OCI-LY3 (cell line): ENCODE measurements around the gene IL22RA2.
A peak's percentile ranks its signal among the peaks of the same experiment; 100 is the strongest.
"Not testable (repeated sequence)": the region's sequence is repeated elsewhere in the genome, so short reads cannot be mapped to it uniquely, and the experiment has no call there.

Source experiments
- H2AFZ ChIP-seq: fragments of 200-600, 300-600 bp; shearing (Covaris generic); 2 replicates; pipeline ENCODE4 v1.6.0; 2014; ENCODE audit warnings: antibody characterized with exemption, low read depth, low read length
- H3K27ac ChIP-seq: fragments of 200-600, 300-600 bp; sonication (generic); 2 replicates; pipeline ENCODE4 v1.5.1; 2014; ENCODE audit warnings: mild to moderate bottlenecking, low read length, moderate library complexity, mixed read lengths
- H3K27me3 ChIP-seq: fragments of 200-600, 300-600 bp; sonication (generic); 2 replicates; pipeline ENCODE4 v1.6.1; 2014; ENCODE audit warnings: low read depth, low read length, mixed read lengths
- H3K36me3 ChIP-seq: fragments of 200-600, 300-600 bp; sonication (generic); replicated peaks from 2 replicates; pipeline ENCODE3; 2014; ENCODE audit warnings: low read depth, low read length, mixed read lengths
- H3K4me1 ChIP-seq: fragments of 300-600, 200-600 bp; sonication (generic); 2 replicates; pipeline ENCODE4 v1.6.1; 2014; ENCODE audit warnings: low read length, mixed read lengths
- H3K4me2 ChIP-seq: fragments of 200-600, 300-600 bp; sonication (generic); 2 replicates; pipeline ENCODE4 v1.6.1; 2014; ENCODE audit warnings: low read length, mixed read lengths
- H3K4me3 ChIP-seq: fragments of 300-600, 200-600 bp; sonication (generic); 2 replicates; pipeline ENCODE4 v1.5.1; 2014; ENCODE audit warnings: antibody characterized with exemption, mild to moderate bottlenecking, low read length, moderate library complexity
- H3K79me2 ChIP-seq: fragments of 300-600, 200-600 bp; shearing (Covaris generic); 2 replicates; pipeline ENCODE4 v1.6.1; 2014; ENCODE audit warnings: mild to moderate bottlenecking, low read length, mixed read lengths
- H3K9ac ChIP-seq: fragments of 300-600, 200-600 bp; shearing (Covaris generic); 2 replicates; pipeline ENCODE4 v1.6.0; 2014; ENCODE audit warnings: mild to moderate bottlenecking, low read length, moderate library complexity
- H3K9me3 ChIP-seq: fragments of 200-600, 300-600 bp; shearing (Covaris generic); 2 replicates; pipeline ENCODE4 v1.6.1; 2014; ENCODE audit warnings: low read length, mixed read lengths; ENCODE audit not compliant: insufficient read depth
- H4K20me1 ChIP-seq: fragments of 200-600, 300-600 bp; sonication (generic); 2 replicates; pipeline ENCODE4 v1.6.1; 2016; ENCODE audit warnings: low read length, mixed read lengths; ENCODE audit not compliant: insufficient read depth
- EZH2phosphoT487 ChIP-seq: fragments of 200-600 bp; shearing (Covaris generic); IDR thresholded peaks from 2 replicates; pipeline ENCODE4 v1.6.1; 2018; ENCODE audit warnings: antibody characterized with exemption, mixed run types, low read depth
- TF ChIP-seq, protein P1 (sequence below): fragments of 200-600, 300-600 bp; sonication (generic); IDR thresholded peaks from 2 replicates; pipeline ENCODE4 v1.5.1; 2014; ENCODE audit warnings: antibody characterized with exemption, low read length, low read depth

The IL22RA2 gene

DNA sequence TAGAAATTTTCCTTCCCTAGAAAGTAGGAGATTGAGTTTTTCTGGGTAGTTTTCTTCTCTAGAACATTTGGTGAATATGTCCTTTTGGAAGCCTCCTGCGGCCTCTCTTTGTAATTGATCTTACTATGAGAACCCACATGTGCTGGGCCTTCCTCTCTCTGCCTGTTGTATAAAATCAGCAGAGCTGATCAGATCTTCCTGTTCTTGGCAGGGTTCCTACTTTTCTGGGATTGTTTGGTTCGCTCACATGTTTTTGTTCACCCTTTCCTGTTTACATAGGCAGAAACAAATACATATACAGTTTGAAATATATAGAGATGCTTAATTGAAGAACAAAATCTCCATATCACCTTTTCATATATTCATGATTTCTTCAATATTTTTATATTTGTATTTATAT, 57.8 kb downstream of the IL22RA2 start:
- Histone ChIP-seq H3K4me1 (peaks cover 7% of the 10 kb centered on the region), H3K4me2 (no peak overlapping the region), H3K27me3 (no peaks in the 10 kb centered on the region), H3K36me3 (peaks cover 2% of the 10 kb centered on the region), H2AFZ (no peak overlapping the region), H3K4me3 (no peak overlapping the region), H4K20me1 (no peaks in the 10 kb centered on the region), H3K9ac (no peak overlapping the region), H3K27ac (no peak overlapping the region), H3K9me3 (no peaks in the 10 kb centered on the region), H3K79me2 (no peaks in the 10 kb centered on the region)
- TF ChIP-seq, protein P1, sequence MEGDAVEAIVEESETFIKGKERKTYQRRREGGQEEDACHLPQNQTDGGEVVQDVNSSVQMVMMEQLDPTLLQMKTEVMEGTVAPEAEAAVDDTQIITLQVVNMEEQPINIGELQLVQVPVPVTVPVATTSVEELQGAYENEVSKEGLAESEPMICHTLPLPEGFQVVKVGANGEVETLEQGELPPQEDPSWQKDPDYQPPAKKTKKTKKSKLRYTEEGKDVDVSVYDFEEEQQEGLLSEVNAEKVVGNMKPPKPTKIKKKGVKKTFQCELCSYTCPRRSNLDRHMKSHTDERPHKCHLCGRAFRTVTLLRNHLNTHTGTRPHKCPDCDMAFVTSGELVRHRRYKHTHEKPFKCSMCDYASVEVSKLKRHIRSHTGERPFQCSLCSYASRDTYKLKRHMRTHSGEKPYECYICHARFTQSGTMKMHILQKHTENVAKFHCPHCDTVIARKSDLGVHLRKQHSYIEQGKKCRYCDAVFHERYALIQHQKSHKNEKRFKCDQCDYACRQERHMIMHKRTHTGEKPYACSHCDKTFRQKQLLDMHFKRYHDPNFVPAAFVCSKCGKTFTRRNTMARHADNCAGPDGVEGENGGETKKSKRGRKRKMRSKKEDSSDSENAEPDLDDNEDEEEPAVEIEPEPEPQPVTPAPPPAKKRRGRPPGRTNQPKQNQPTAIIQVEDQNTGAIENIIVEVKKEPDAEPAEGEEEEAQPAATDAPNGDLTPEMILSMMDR: no peak
- no peak for TF ChIP-seq EZH2phosphoT487

DNA sequence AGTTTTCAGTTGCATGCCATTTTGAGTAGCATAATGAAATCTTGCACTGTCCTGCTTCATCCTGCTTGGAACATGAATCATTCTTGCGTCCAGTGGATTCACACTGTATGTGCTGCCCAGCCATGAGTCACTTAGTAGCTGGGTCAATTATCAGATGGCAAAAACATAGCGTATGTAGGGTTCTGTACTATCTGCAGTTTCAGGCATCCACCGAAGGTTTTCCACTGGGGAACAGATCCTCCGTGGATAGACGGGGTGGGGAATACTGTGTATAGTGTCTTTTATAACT, 61.4 kb downstream of the IL22RA2 start:
- Histone ChIP-seq H3K27me3 (no peaks in the 10 kb centered on the region), H3K79me2 (no peaks in the 10 kb centered on the region), H2AFZ (no peak overlapping the region), H3K4me1 (peaks cover 13% of the 10 kb centered on the region), H4K20me1 (no peaks in the 10 kb centered on the region), H3K9me3 (no peaks in the 10 kb centered on the region), H3K27ac (no peak overlapping the region), H3K36me3 (peaks cover 7% of the 10 kb centered on the region), H3K4me3 (no peak overlapping the region), H3K9ac (no peak overlapping the region), H3K4me2 (no peak overlapping the region)
- no peak for TF ChIP-seq EZH2phosphoT487
- TF ChIP-seq, protein P1: no peak

DNA sequence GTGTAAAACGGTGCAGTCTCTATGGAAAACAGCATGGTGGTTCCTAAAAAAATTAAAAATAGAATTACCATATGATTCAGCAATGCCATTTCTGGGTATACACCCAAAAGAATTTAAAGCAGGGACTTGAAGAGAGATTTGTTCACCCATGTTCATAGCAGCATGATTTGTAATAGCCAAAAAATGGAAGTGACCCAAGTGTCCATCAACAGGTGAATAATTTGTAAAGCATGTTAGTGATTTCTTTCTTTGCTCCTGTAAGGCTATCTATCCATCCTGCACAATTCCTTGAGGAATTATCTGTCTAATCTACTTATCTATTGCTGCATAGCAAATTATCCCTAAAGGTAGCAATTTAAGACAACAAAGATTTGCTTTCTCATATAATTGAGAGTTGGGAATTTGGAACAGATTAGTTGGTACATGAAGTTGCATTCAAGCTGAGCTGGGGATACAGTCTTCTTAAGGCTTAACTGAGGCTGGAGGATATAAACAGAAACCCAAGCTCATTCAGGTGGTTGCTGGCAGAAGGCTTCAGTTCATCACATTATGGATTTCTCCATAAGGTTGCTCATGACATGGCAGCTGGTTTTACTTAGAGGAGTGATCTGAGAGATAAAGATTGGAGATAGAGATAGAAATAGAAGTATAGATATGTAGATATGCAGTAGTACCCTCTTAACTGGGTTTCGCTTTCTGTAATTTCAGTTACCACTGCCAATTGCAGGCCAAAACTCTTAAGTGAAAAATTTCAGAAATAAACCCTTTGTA, 62.0 kb downstream of the IL22RA2 start:
- Histone ChIP-seq H3K79me2 (no peaks in the 10 kb centered on the region), H3K27ac (no peak overlapping the region), H3K27me3 (no peaks in the 10 kb centered on the region), H3K4me3 (no peak overlapping the region), H3K9ac (no peak overlapping the region), H3K36me3 (peaks cover 7% of the 10 kb centered on the region), H3K9me3 (no peaks in the 10 kb centered on the region), H3K4me1 (peaks cover 19% of the 10 kb centered on the region), H4K20me1 (no peaks in the 10 kb centered on the region), H2AFZ (no peak overlapping the region), H3K4me2 (no peak overlapping the region)
- TF ChIP-seq, protein P1: no peak
- no peak for TF ChIP-seq EZH2phosphoT487

DNA sequence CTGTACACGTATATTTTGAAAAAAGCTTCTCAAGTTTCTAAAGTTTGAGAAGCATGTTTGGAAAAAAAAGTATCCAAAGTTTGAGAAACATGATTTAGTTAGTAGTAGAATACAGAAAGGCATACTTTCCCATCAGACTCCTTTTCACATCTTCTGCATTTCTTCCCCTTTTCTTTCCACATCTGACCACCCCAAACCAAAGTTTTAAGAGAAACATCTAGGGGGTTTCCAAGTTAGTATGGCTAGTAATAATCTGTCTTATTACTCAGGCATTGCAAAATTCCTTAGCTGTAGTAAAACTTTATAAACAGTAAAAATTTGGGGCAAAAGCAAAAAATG, 65.7 kb downstream of the IL22RA2 start:
- Histone ChIP-seq H3K36me3 (peaks cover 7% of the 10 kb centered on the region), H3K27ac (peak overlapping the region; percentile 98), H4K20me1 (no peaks in the 10 kb centered on the region), H3K79me2 (no peaks in the 10 kb centered on the region), H3K27me3 (no peaks in the 10 kb centered on the region), H3K4me3 (peak overlapping the region; percentile 27; the same call in 1 of the 2 replicates), H3K4me1 (peaks cover 51% of the 10 kb centered on the region), H3K9ac (peak overlapping the region; percentile 73), H3K9me3 (no peaks in the 10 kb centered on the region), H3K4me2 (peak overlapping the region; percentile 48), H2AFZ (0 out of 2 replicates have a peak overlapping the region, but pooled peaks have one; percentile 52)
- no peak for TF ChIP-seq EZH2phosphoT487
- TF ChIP-seq, protein P1: no peak

DNA sequence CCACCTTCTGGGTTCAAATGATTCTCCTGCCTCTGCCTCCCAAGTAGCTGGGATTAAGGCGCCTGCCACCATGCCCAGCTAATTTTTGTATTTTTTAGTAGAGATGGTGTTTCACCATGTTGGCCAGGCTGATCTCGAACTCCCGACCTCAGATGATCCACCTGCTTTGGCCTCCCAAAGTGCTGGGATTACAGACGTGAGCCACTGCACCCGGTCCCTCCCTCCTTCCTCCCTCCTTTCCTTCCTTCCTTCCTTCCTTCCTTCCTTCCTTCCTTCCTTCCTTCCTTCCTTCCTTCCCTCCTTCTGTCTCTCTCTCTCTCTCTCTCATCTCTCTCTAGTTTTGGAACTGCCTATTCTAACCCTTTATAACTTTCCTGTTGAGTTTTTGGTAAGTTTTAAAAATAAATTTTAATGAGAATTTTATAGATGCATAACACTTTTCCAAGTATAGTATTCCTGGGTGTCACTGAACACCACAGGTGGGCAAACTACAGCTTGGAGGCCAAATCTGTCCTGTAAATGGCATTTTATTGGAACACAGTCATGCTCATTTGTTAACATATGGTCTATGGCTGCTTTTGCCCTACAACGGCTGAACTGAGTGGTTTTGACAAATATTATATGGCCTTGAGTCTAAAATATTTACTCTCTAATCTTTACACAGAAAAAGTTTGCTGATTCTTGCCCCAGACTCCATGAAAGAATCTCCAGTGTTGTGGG, 66.2 kb downstream of the IL22RA2 start:
- not testable (repeated sequence) for H3K9me3 ChIP-seq, H3K79me2 ChIP-seq, H4K20me1 ChIP-seq, H3K27me3 ChIP-seq, H3K36me3 ChIP-seq
- Histone ChIP-seq H3K27ac (peak overlapping the region; percentile 98), H3K4me2 (peak overlapping the region; percentile 67), H2AFZ (0 out of 2 replicates have a peak overlapping the region, but pooled peaks have one; percentile 52), H3K4me3 (peak overlapping the region; percentile 27; the same call in 1 of the 2 replicates), H3K9ac (peak overlapping the region; percentile 73), H3K4me1 (peaks cover 57% of the 10 kb centered on the region)
